Measurements from ENCODE around the gene TM9SF2. TPM values are rescaled to one million over a fixed set of nuclear protein-coding genes. Genes with fewer than 3 reads are reported as not detected.
"Not testable (repeated sequence)": the region's sequence is repeated elsewhere in the genome, so short reads cannot be mapped to it uniquely, and the experiment has no call there.

Gene TM9SF2
- total and polyA plus RNA-seq, 8 donors: 129 to 155 (median 148) TPM

- ATAC-seq (no peak), DNase-seq (no peak)
- no peaks in the 10 kb centered on the region for H3K27me3 ChIP-seq
- peaks cover 0 to 12% of the 10 kb centered on the region in 2 donors for H3K9me3 ChIP-seq
- intact Hi-C loops (cut with DNase I): no loop called here
- no peak for TF ChIP-seq CTCF (IDR thresholded peaks at IDR 0.05)
- no peak overlapping the region for H3K27ac ChIP-seq
- peaks cover 0 to 55% of the 10 kb centered on the region in 2 donors for H3K36me3 ChIP-seq
- H3K4me1 ChIP-seq: peaks cover 0 to 13% of the 10 kb centered on the region in 2 donors
- no peak overlapping the region for H3K4me3 ChIP-seq
These were observed 63.1 kb downstream of the TM9SF2 start for GRCh38 chr13:99564386-99564785.

GRCh38 chr13:99565478-99566124, 64.3 kb downstream of the TM9SF2 start:
- ATAC-seq: no peak
- Histone ChIP-seq H3K36me3 (peaks cover 0 to 43% of the 10 kb centered on the region in 2 donors), H3K27ac (no peak overlapping the region), H3K9me3 (peaks cover 0 to 14% of the 10 kb centered on the region in 2 donors), H3K4me1 (peaks cover 0 to 13% of the 10 kb centered on the region in 2 donors), H3K4me3 (no peak overlapping the region), H3K27me3 (no peaks in the 10 kb centered on the region)
- intact Hi-C loops (cut with DNase I): no loop called here
- no peak for TF ChIP-seq CTCF (IDR thresholded peaks at IDR 0.05)
- no peak for DNase-seq

GRCh38 chr13:99566125-99567083, 65.1 kb downstream of the TM9SF2 start:
- Histone ChIP-seq H3K9me3 (peaks cover 0 to 14% of the 10 kb centered on the region in 2 donors), H3K27ac (no peak overlapping the region), H3K36me3 (peaks cover 0 to 35% of the 10 kb centered on the region in 2 donors), H3K4me1 (peaks cover 0 to 13% of the 10 kb centered on the region in 2 donors), H3K27me3 (no peaks in the 10 kb centered on the region), H3K4me3 (no peak overlapping the region)
- ATAC-seq (no peak), DNase-seq (no peak)
- no peak for TF ChIP-seq CTCF (IDR thresholded peaks at IDR 0.05)
- intact Hi-C loops (cut with DNase I): no loop called here

GRCh38 chr13:99568901-99569300, 67.6 kb downstream of the TM9SF2 start:
- H3K4me3 ChIP-seq; H3K27me3 ChIP-seq; H3K27ac ChIP-seq; ATAC-seq; DNase-seq; intact Hi-C loops (cut with DNase I): not testable (repeated sequence)
- Histone ChIP-seq H3K36me3 (peaks cover 0 to 11% of the 10 kb centered on the region in 2 donors), H3K9me3 (peaks cover 0 to 14% of the 10 kb centered on the region in 2 donors), H3K4me1 (peaks cover 0 to 13% of the 10 kb centered on the region in 2 donors)

- DNase-seq (no peak), ATAC-seq (no peak)
- Histone ChIP-seq H3K36me3 (no peaks in the 10 kb centered on the region), H3K4me3 (no peak overlapping the region), H3K27ac (no peak overlapping the region), H3K9me3 (peaks cover 0 to 14% of the 10 kb centered on the region in 2 donors), H3K27me3 (peaks cover 0 to 4% of the 10 kb centered on the region in 2 donors), H3K4me1 (no peaks in the 10 kb centered on the region)
- intact Hi-C loops (cut with DNase I): no loop called here
- TF ChIP-seq CTCF (IDR thresholded peaks at IDR 0.05): no peak
These were observed 70.9 kb downstream of the TM9SF2 start for GRCh38 chr13:99572131-99572530.
